CD4-positive, alpha-beta T cell treated with Interleukin-15 for 1 hour (primary cell): ENCODE measurements around the gene PHF14.

Experiments used
- DNase-seq: peaks from one replicate; pipeline ENCODE4 v3.0.0-alpha.2; 2020

The PHF14 gene

DNA sequence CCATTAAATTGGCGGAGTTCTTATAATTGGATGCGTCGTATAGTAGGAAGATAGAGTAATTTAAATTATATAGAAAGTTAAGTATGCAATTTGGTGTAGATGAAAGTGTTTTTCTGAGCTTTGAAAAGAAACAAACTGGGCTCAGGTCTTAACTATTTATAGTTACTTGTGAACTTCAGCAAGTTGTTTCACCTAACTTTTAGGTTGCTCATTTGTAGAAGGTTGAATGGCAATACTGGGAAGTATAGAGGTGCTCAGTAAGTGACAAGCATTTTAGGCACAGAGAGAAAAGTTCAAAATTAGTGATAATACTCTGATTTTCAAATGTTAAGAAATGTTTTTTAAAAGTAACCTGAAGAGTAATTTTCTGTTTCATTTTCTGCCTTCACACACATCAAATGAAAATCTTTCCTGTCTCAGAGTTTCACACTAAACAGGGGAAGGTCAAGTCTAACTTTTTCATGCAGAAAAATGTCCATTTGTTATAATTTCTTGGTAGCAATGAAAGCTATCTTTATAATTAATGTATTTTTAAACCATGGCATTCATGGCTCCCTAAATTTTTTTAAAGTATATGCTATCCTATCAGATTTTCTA is 146.5 kb downstream of the PHF14 start:
- no peak for DNase-seq

DNA sequence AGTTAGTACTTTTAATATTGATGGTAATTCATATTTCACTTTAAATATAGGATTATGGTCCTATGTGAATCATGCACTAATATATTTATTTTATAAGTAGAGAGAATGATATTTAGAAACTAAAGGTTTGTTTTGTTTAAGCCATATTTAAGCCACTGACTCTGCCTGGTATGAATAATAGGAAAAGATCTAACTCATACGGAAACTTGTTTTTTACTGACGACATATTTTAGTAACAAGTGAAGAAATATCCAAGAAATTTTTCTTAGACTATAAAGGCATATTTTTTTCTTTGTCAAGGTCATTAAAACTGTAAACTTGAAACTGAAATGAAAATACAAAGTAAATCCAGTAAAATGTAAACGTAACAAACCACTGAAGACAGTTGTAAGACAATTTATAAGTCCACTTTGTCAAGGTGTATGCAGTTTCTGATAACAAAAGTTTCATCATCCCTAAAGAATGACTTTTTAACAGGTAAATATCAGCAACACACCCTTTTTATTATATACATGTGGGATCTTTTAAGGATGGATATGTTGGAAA is 147.1 kb downstream of the PHF14 start:
- no peak for DNase-seq

DNA sequence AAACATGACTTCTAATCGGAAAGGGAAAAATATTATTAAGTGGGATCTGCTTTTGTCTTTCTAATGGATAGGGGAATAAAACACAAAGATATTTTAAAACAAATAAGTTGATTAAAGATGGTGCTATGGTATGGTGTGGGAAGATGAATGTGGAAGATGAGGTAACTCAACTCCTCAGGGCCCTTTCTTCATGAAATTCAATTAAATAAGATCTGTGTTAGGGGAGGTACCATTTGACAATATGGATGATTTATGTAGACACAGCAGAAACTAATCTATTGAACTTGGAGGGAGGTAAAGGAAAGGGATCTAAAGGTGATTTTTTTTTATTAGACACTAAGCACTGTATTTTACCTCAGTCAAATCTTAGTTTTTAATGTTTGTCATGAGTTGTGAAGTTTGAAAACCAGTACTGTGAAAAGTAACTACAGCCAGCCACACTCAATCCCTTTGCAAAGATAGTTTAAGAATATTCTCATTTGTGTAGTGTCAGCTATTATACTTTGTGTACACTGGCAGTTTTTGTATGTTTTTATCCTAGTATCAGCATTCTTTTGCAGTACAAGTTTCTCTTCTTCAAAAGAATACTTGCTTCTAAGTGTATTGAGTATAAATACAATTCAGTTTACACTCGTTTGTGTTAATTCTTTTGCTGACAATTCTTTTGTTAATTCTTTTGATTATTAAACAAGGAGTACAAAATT is 151.3 kb downstream of the PHF14 start:
- no peak for DNase-seq

DNA sequence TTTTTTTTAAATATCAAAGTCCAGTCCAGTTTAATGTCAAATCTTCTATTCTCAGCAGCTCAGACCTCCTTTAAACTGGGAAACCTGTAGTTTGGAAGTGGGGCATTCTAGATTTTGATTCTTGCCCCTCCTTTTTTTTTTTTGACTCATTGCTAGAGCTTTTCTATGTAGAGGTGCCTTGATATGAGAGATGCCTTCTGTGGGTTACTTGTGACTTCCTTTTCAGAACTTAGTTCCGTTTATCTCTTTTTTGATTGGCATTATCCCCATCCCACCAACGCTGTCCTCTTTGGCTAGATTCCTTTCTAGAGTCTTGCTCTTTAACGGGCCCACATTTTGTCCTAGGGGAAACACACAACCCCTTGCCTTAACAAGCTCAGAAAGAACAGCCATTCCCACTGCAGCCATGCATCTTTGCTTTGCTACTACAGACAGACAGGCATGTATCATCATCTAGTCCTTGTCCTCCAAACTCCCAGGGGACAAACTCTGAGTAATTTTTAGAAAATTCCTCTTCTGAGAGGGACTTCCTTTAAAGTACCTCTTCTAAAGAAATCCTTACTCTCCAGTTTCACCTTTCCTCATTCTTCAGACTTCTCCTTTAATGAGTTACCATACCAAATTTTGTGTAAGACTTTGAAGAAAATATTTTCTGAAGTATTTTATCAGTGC is 153.6 kb downstream of the PHF14 start:
- no peak for DNase-seq

DNA sequence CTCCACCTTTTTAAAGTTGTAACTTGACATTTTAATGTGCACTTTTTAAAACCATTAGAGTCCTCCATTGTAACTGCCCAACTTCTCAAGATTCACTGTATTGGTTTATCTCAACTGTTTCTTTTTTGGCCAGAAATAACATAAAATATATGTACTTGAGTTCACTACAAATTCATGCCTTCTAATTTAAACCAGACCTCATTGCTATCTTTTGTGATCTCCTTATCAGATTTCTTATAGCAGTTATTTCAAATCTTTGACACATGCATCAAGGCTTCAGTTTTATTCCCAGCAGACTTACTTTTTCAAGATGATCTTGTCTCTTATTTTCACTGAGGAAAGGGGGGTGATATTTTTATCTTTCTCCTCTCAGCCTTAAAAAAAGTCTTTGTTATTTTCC is 154.3 kb downstream of the PHF14 start:
- DNase-seq, result no peak

DNA sequence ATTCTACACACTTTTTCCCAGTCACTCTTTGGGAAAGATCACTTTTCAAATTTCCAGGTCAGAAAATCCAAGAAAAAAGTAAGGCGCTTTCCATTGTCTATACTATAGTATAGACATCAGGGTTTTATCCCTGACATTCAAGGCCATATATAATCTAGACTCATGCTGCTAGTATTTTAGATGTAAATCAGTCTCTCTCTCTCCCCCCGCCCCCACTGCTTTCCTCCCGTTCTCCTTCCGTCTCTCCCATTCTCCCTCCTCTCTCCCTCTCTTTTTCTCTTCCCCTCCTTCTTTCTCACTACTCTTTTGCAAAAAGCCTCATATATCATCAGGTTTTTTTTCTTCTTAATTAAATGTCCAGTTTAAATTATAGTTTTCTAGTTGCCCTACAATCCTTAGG is 154.8 kb downstream of the PHF14 start:
- DNase-seq, result no peak

DNA sequence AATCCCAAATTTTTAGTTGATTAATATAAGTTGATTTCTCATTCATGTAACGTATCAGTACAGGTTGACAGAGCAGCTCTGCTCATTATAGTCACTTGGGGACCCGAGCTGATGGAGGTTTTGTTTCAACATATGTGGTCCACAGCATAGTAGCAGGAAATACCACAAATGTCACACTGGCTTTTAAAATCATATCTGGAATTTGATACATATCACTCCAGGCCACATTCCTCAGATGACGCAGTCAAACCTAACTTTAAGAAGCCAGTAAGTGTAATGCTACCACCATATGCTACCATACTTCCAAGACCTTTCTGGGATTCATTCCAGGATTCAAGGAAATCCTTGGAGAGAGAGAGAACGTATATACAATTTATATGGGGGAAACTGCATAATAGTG is 156.3 kb downstream of the PHF14 start:
- no peak for DNase-seq

DNA sequence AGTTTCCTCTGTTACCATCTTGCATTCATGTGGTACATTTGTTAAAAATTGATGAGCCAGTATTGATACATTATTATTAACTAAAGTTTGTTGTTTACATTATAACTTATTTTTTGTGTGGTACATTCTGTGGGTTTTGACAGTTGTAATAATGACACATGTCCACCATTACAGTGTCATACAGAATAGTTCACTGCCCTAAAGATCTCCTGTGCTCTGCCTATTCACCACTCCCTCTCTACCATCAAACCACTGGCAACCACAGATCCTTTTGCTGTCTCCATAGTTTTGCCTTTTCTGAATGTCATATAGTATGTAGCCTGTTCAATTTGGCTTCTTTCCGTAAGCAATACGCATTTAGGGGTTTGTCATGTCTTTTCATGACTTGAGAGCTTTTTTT is 156.9 kb downstream of the PHF14 start:
- no peak for DNase-seq

DNA sequence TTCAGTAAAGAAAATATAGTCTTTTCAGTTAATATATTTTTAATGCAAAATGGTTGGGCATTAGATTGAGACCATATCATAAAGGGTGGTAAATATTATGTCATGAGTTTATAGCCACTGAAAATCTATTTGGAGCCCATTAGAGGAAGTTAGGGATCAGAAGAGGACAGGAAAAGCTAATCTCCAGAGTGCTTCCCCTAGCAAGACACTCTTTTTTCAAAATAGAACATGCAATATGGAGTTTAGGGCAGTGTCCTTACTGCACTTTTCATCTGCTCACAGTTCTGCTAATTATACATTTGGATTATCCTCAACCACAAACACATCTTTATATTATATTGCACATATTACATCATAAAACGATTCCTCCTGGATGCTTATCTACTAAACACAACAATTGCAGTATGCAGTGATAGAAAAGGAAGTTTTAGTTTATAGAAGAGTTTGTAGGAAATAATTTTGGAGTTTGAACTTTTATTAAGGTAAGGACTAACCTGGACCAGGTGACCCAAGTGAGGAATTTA is 159.8 kb downstream of the PHF14 start:
- DNase-seq, result no peak

DNA sequence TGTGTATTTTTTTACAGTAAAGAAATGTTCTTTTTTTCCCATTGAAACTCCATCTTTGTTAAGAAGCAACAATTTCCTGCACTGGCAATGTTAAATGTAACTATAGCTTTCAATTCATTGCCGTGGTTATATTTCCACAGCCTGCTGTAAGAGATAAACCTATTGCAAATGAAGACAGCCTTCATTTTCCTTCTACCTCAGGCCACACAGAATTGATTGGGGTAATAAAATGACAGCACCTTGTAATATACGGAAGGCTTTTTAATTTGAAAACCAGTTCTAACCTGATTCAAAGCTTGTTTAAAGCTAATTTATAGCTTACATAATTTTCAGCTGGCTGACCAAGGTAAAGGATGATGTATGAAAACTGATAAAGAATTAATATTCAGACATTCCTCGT is 161.9 kb downstream of the PHF14 start:
- DNase-seq, result no peak

DNA sequence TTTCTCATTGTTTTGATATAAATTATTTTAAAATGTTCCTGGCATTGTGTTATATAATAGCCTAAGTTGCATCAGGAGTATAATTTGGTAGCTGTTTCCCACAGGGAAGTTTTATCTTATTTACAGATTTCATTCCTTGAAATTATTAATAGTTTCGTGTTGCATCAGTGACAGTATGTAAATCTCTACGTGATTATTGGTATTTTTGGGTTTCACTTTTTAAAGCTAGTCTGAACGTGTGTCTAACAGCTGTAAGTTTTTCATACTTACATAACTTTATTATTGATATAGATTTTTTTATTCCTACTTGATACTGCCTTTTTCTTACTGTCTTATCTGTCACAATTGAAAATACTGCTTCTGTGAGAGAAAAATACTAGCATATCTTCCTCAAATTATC is 167.9 kb downstream of the PHF14 start:
- DNase-seq, result no peak

DNA sequence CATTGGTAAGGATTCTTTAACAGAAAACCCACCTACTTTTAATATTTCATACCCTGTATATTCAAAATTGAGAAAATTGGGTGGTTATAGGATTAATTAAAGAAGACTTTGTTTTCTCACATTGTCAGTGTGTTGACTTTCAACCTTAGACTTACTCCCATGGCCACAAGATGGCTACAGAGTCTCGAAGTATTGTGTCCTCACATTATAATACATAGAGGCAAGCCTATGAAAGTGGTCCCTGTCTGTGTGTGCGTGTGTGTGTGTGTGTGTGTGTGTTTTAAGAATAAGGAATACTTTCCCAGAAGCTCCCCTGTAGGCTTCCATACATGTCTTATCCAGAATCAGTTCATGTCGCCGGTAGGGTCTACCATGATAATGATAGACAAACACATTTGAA is 180.0 kb downstream of the PHF14 start:
- DNase-seq, result no peak

DNA sequence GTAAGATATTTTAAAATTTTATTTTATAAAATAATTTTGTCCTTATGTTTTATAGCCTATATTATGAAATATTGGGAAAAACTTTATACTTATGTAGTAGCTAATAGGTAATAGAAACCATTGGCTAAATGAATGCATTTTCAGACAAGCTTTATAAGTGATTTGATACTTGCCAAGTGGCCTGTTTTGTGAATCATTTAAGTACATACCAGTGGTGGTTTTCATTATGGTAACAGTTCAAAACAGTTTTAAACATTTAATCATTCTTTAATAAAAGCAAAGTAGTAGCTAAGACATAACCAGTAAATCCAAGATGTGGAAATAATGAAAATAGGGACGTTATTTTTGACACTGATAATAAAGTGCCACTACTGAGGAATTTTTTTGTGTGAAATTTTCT is 182.2 kb downstream of the PHF14 start:
- no peak for DNase-seq

DNA sequence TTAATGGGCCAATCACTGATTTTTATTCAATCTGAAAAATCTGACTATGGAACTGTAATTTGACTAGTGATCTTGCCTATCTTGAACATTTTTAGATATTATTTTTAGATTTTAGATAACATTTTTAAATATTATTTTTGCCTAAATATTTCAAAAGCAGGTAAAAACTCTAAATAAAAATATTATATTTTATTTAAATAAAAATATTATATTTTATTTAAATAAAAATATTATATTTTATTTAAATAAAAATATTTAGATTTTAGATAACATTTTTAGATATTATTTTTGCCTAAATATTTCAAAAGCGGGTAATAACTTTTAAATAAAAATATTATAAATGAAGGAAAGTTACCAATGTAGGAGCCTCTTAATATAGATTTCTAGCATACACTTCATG is 187.8 kb downstream of the PHF14 start:
- DNase-seq, result no peak

DNA sequence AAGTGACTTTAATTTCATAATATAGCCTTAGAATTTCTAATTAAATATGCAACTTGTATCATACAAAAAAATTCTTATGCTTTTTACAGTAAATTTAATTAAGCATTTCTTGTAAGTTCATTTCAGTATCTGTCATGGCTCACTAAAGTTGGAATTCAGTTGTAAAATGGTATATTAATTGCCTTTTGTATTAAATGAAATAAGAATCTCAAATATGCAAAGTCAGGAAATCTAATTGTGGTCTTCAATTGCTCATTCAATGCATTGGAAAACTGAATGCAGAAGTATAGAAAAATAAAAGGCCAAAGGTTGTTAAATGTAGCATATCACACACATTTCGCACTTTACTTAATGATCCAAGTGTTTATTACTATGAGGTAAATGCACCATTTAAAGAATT is 189.5 kb downstream of the PHF14 start:
- DNase-seq, result no peak

DNA sequence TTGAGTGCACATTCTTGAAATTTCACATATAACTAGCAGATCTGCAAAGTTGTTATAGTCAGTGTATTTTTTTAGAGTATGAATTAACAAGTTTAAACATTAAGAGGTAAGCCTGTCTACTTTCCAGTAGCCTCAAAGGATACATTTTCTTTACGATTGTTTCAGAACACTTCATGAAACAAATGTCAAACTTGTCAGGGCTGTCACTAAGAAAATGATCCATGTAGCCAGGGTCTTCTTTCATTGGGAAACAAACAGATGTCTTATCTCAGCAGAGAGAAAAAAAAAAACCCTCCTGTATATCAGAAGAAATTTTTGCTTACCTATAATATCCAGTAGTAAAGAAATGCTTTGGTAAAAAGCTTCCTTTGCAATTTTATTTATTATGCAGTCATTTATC is 192.4 kb downstream of the PHF14 start:
- DNase-seq, result no peak

DNA sequence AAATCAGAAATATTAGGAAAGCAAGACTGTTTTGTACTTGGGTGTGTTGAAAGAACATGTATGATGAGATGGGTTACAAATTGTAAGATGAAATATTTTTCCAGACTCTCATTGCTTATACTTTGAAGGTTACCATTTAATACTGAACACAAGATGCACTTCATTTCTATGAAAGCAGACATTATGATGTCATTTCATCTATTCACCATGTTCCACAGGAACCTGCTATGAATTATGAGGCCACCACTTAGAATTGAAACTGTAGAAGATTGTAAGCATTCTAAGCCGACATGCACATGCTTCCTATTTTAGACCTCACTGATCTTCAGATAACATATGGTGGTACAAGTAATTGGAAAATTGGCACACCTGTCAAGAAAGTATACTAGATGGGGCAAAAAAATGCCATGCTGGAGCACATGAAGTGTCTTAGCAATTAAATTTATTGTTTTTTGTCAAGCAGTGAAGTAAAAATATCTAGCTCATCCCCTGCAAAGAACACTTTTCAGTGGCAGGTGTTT is 195.0 kb downstream of the PHF14 start:
- DNase-seq, result no peak

DNA sequence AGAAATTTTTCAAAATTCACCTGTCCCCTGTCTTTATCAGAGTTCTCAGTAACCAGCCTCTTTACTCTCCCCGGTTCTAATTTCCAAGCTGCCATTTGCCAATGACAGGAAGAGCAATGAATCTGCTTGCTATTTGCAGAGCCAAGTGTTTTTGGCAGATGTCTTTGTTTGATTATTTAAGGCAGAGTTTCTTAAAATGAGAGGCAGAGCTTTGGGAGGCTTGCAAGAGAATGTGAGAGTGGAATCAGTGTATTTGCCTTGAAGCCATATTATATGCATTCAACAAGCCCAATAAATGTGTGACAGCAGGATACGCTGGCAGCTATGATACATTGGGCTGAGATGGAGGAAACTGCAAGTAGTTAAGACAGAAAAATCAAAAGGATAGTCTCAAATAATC is 196.5 kb downstream of the PHF14 start:
- no peak for DNase-seq

DNA sequence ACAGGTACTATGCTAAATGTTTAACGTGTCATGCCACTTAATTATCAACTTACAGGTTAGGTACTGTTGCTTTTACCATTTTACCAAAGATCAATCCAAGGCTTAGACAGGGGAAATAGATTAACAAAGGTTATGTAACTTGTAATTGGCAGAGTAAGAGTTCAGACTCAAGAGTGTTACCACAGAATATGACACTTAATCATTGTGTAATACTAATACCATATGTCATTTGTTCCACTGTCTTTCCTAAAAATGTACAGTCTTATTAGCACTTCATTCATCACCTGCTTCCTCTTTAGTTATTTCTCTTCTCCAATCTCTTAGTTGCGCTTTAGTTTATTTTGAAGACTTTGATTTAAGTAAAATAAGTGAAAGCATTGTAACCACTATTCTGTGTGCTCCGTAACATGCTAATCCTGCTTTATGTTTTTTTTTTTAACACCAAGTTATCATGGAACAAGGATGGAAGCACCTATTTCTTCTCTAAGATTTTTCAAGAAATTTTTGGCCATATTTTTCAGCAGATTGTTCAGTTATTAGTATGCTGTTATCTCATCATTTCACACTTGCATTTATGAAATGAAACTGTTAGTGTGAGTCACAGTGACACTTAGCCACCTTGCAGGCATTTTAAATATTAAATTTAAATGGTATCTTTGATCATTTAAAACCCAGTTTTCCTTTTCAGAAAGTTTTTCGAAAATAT is 197.3 kb downstream of the PHF14 start:
- no peak for DNase-seq

DNA sequence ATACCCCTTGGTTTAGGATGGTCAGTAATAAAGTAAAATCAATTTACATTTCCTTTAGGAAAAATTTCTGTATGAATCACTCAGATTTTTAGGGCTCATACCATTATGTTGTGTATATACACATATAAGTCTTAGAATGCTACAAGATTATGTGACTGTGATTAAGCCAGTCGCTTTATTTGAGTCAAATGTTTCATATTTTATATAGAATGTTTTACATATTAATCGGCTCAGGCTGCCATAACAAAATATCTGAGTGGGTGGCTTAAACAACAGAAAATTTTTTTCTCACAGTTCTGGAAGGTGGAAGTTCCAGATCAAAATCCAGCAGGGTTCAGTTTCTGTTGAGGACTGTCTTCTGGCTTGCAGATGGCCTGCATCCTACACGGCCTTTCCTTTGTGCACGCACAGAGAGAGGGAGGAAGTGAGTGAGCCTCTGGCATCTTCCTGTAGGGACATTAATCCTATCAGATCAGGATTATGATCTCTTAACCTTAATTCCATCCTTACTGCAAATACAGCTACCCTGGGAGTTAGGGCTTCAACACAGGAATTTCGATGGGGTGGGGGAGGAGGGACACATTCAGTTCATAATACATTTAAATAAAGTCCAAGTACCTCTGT is 198.0 kb downstream of the PHF14 start:
- DNase-seq, result no peak

DNA sequence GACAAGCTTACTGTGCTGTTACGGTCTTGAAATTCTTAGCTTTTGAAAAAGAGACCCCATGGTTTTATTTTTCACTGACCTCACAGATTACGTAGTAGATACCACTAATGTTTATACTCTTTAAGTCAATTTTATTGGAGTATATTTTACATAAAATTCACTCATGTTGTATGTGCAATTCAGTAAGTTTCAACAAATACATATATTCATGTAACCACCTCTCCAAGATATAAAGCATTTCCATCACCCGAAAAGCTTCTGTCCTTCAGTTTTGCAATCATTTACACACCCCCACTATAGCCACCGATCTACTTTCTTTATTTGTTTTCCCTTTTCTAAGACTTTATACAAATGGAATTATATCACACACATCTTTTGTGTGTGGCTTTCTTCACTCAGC is 199.2 kb downstream of the PHF14 start:
- no peak for DNase-seq

DNA sequence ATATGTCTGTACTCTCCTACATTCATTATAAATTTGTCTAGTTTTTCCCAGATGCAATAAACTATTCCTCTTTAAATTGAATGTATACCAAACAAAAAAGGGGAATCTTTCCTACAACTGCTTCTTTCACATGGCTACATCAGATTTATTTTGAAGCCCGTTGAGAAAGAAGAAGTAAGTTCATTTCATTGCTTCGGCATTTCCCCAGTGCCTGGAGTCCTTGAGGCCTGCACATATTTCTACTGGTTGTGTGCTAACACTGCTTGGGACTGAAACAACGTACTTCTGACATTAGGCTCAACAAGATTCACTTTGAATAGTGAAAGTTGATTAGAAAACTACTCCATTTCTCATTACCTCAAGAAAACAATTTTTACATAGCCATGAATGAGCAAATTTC is 201.7 kb downstream of the PHF14 start:
- no peak for DNase-seq

DNA sequence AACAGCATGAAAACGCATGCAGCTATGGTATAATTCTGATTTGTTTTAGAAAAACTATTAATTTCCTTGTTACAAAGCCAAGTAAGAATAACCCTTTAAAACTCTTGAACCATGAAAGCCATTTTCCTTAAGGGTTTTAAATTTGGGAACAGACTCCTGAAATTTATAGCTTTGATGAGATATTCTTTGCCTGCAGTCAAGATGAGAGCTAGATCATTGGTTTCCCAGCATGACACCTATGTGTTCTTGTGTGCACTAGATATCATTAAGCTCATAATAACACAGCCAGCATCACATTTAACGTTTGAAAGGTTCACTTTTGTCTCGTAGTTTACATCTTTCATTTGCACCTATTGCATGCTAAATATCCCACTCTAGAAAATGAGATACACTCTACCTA is 202.2 kb downstream of the PHF14 start:
- DNase-seq, result no peak
